Stimulated activated CD8-positive, alpha-beta memory T cell treated with anti-CD3 and anti-CD28 coated beads, Interleukin-4, amount 100 ng/mL, for 48 hours (primary cell): ENCODE results near the gene LDLRAD3.
A peak's percentile ranks its signal among the peaks of the same experiment; 100 is the strongest.
"Not testable (repeated sequence)": the region's sequence is repeated elsewhere in the genome, so short reads cannot be mapped to it uniquely, and the experiment has no call there.

Experiments
- DNase-seq: peaks from one replicate; pipeline ENCODE4 v3.0.0-alpha.2; 2020

The LDLRAD3 gene, protein sequence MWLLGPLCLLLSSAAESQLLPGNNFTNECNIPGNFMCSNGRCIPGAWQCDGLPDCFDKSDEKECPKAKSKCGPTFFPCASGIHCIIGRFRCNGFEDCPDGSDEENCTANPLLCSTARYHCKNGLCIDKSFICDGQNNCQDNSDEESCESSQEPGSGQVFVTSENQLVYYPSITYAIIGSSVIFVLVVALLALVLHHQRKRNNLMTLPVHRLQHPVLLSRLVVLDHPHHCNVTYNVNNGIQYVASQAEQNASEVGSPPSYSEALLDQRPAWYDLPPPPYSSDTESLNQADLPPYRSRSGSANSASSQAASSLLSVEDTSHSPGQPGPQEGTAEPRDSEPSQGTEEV

DNA sequence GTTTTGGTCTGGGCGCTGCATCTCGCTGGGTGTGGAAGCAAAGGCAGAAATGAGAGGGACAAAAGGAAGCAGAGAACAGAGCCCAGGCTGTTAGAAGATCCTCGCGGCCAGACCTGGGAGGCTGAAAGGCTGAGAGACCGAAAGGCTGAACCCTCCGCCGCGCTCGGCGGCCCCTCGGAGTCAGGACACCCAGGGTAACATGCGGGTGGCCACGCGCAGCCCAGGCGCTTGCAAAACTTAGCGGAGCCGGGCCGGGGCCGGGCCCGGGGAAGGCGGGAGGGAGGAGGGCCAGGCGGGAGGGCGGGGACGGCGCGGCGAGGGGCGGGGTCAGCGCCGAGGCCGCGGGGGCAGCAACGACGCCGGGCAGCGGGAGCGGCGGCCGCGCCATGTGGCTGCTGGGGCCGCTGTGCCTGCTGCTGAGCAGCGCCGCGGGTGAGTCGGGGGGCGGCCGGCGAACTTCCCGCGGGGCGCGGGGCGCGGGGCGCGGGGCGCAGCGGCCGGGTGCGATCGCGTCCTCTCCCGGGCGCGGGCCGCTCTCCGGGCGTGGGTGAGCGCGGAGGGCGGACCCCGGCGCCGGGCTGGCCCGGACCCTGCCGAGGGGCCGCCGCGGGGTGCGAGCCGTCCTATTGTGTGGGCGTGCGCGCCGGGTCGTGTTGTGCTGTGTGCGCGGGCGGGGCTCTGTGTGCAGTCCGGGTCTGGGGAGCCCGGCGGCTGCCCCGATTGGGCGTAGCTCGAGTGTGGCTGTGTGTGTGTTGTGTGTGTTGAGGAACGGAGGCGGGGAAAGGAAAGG, at the start of gene LDLRAD3:
TSS of gene LDLRAD3 (plus strand) at position 350 of the 790 bp plus-strand sequence. CDS start at position 387, 37 bp downstream.
- peak; percentile 65 for DNase-seq

DNA sequence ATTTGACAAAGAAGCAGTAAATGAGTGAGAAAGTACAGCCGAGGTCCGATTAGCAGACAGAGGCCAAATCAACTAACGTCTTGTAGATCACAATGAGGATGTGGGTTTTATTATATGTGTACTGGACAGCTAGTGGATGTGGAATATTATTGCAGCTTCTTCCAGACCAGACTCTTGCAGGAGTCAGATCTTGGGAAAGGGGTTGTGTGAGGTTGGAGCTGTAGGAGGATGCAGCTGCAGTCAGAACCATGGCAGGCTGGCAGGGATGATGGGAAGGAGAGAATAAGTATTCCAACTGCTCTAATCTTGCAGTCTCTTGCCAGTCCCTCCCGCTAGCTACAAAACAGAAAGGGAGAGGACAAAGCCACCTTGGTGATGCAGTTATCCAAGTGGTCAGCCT, 46.8 kb upstream of the LDLRAD3 start:
- no peak for DNase-seq

DNA sequence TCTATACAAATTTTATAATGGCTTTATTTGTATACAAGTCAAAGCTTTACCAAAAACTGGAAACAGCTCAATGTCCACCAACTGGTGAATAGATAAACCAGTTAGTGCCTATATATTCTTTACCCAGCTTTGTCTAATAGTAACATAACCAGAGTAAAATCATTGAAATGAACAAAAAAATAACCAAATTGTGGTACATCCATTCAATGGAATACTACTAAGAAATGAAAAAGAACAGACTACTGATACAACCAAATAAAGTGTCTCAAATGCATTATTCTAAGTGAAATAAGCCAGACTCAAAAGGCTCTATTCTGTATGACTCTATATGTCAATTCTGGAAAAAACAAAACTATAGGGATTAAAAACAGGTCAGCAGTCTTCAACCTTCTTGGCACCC, 40.9 kb upstream of the LDLRAD3 start:
- no peak for DNase-seq

DNA sequence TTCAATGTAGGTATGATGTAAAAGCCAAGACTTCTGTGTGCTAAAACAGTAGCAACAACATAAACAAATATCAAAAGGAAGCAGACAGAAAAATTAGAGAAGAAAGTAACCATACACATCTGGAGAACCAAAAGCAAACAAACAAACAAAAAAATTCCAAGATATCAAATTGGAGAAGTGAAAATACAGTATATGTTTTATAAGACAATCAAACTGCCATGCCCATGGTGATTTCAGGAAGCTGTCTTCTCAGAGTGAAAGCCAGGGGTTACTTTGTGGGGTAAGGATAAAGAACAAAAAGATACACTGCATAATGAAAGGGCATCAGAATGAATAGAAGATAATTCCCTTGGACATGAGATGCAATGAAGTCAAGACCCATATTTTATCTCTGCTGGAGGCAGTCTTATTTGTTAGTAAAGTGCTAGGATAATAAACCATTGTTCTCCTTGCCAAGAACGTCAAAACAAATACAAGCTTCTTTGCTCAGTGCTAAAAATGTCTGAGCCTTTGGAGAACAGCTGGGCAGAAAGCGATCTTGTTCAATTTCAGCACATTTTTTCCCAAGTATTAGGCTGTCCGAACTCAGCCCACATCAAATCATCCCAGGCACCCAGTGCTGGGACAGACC, 38.1 kb upstream of the LDLRAD3 start:
- no peak for DNase-seq

DNA sequence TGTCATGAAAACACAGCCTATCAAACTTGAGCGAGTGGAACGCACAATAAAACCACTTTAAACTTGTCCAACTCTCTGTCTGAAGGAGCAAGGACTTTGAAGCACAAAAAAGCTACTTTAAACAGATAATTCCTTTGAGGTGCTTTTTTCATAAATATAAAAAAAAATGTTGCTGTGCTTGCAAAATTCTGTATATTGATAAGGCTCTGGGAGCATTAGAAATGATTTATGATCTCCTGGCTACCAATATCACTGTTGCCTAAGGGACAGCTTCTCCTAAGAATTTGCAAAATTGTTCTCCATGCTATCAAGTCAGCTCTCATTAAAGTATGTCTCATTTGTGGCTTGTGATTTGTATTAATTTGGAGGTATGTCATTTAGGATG, 37.6 kb upstream of the LDLRAD3 start:
- no peak for DNase-seq

DNA sequence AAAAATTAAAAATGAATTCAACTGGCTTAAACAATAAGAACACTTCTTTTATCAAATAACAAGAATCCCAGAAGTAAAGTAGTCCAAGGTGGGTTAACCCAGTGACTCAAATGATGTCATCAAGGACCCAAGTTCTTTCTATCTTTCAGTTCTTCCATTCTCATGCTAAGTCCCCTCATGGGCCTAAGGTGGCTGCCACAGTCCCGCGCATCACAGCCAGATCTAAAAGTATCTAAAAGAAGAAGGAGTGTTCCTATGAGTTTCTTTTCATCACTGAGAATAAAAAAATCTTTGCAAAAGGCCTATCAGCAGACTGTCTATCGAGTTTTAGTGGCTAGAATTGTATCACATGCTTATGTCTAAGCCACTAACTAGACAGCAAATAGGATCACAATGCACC, 37.2 kb upstream of the LDLRAD3 start:
- no peak for DNase-seq

DNA sequence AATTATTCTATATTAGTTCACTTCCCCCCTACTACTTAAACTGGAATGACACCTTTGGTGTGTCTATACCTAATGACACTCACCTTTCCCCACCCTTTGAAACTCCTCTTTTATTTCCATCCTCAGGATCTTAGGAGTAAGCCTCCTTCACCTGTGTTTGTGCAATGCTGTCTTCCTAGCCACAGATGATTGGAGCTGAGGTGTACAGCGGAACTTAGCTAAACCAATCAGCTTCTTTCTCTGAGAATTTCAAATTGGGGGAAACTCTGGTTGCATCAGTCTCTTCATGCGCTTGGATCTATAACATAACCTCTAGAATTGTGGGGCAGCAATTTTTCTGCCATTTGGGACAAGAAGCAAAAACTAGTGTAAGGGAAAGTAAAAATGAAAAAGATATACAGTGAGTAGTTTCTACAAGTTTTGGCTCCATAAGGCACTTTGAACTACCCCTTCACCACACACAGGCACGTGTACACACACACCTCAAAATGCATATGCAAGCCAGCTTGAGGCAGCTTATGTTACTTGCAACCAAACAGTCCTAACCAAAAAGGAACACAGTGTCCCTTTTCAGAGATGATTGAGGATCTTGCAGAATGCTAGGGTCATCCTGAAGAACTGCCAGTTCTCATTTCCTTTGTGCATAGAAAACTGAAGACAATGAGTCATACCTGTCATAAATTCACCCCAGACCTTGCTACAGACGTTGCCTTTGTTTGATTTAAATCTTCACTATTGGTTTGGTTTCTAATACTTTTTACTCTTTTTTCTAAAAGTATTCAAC, 36.0 kb upstream of the LDLRAD3 start:
- DNase-seq: no peak

DNA sequence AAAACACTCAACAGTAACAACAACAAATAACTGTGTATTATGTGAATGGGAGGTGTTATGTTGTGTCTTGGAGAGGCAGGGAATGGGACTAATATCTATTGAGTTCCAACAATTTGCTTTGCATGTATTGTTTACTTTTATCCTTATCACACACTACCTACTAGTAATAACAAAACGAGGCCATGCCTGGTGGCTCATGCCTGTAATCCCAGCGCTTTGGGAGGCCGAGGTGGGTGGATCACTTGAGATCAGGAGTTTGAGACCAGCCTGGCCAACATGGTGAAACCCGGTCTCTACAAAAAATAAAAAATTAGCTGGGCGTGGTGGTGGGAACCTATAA, 35.5 kb upstream of the LDLRAD3 start:
- DNase-seq: not testable (repeated sequence)

DNA sequence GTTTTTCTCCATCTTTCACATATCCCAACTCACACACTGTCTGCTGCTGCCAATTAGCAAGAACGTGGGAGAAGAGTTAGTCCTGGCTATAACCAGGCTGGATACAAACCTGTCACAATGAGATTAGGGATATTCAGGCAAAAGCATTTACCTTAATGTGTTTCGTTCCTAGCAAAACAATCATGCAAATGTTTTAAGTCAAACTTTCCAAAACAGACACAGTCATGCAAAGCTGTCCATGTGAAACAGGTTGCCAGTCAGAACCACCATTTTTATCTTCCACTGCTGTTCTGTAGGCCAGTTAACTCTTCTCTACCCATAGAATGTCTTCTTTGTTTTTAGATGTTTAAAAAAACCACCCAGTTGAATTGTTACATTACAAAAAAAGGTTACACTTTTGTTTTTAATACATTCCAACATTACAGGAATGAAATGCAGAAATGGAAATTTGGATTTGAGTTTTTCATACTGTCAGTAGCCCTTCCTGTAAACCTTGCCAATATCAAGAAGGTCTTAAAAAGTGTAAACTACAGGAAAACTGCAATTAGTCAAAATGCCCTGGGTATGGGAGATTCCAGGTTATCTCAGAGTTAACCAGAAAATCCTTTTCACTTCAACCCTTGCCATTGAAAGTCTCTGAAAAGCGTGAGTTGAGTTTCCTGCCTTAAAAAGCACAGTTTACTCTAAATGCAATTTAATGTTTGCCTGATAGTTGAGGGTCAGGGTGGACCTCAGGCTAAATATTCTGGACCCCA, 34.2 kb upstream of the LDLRAD3 start:
- no peak for DNase-seq

DNA sequence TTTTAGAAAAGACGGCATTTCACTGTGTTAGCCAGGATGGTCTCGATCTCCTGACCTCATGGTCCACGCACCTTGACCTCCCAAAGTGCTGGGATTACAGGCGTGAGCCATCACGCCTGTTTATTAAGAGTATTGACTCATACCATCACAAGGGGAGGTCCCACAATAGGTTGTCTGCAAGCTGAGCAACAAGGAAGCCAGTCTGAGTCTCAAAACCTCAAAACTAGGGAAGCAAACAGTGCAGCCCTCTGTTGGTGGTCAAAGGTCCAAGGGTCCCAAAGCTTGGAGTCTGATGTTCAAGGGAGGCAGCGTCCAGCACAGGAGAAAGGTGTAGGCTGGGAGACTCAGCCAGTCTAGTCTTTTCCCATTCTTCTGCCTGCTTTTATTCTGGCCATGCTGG, 32.8 kb upstream of the LDLRAD3 start:
- DNase-seq: no peak

DNA sequence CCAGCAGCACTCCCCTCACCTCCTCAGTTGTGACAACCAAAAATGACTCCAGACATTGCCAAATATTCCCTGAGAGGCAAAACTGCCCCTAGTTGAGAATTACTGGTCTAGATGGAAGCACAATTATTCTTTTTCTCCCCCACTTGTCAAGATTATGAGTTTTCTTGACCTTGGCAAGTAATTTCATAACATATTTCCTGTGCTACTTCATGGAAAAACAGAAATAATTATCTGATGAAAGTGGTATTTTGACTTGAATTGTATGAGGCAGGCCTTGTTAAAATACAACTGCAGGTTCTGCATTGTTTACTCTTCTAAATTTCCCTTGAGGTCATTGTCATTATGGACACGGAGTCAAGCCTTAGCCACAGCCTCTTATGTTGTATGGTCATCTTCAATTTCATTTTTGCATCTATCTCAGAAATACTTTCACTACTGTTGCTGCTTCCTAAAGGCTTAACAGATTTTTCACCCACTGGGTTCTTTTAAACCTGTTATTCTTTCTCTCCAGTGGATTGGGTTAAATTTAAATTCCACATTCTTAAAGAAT, 32.2 kb upstream of the LDLRAD3 start:
- no peak for DNase-seq

DNA sequence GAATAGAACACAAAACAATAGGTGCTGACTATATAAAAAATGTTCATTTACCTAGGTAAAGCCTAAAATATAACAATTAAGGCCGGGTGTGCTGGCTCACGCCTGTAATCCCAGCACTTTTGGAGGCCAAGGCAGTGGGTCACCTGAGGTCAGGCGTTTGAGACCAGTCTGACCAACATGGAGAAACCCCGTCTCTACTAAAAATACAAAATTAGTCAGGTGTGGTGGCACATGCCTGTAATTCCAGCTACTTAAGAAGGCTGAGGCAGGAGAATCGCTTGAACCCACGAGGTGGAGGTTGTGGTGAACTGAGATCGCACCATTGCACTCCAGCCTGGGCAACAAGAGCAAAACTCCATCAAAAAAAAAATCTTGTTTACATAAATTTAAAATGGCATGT, 31.4 kb upstream of the LDLRAD3 start:
- not testable (repeated sequence) for DNase-seq

DNA sequence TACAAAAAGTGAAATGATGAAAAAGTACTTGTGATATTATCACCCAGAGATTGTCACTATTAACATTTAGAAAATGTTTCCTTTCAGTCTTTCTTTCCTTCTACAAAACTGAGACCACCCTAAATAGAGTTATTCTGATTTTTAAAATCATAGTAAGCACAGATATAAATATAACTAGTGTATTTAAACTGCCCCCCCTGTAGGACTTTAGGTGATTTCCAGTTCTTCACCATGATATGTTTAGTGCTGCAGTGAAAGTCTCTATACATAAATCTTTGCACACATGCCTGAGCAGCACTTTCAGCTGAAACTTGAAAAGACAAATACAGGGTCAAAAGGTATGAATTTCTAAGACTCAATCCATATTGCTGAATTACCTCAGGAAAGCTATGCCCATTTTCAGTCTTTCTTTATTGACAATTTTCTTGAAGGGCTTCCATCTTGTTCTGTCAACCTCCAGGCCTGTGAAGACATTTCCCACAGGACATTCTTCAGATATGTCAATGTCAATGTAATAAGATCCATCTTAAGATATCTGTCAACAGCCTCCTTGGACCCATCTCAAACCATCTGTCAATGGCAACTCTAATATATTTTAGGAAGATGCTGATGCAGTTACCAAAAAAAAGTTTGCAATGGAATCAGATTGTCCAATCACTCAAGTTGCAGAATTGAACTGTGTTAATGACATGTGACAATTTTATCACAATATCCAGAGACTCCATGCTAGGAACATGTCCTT, 30.8 kb upstream of the LDLRAD3 start:
- DNase-seq: no peak

DNA sequence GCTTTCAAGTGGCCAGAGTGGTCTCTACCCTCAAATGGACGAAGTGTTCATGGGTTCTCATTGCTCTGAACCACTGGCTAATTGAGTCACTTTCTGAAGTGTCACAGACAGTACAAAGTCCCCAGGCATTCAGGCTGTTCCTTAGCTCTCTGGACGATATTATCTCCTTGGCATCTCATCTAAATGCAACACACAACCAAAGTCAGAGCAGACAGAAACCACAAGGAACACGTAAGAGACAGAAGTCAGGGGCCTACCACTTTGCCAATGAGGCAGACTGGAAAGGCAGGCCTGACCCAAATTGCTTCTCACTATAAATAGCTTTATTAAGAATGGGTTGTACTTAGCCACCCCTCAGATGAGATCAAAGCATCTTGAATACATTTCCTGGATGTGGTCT, 29.0 kb upstream of the LDLRAD3 start:
- DNase-seq: no peak

DNA sequence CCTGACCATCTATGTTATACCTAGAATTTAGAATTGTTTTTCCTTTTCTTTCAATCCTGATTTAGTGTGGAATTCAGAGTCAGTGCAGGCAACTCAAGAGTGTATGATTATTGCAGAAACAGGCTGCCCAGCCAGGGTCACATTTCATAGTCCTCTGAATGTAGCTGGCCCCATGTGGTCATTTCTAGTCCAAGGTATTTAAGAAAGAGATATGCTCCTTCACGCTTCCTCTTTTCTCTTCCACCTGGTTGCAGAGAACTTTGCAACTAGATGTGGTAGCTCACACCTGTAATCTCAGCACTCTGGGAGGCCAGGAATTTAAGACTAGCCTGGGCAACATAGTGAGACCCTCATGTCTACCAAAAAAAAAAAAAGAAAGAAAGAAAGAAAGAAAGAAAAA, 27.6 kb upstream of the LDLRAD3 start:
- no peak for DNase-seq

DNA sequence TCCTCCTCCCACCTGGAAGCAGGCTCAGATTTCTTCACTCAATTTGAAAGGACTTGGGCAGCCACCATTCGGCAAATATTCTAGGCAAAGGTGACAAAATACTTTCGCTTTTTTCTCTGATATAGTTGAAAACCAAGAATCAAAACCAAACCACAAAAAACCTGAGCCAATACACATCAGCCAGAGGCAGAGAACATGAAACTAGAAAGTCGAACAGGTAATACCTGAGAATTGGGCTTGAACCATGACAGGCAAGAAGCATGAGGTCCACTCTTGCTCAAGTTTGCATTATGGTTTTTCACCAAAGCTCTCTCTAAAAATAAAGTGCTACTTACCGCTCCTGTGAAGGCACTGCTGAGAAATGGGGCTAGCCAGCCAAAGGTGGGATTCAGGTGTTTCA, 26.2 kb upstream of the LDLRAD3 start:
- no peak for DNase-seq

DNA sequence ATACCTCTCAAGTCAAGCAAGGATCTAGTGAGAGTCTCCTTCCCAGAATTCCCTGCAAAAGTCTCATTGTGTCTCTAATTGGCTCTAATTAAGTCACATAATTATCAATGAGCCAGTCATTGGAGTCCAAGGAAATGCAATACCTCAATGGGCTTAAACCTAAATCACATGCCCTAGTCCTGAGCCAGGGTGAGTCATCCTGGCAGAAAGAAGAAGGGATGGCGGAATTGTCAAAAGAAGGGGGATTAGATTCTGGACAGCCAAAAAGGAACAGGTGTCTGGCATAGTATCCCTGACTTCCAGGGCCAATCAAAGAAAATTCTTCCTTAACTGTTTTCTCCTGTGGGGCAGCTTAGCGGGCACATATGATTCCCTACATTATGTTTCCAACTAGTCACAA, 25.1 kb upstream of the LDLRAD3 start:
- no peak for DNase-seq

DNA sequence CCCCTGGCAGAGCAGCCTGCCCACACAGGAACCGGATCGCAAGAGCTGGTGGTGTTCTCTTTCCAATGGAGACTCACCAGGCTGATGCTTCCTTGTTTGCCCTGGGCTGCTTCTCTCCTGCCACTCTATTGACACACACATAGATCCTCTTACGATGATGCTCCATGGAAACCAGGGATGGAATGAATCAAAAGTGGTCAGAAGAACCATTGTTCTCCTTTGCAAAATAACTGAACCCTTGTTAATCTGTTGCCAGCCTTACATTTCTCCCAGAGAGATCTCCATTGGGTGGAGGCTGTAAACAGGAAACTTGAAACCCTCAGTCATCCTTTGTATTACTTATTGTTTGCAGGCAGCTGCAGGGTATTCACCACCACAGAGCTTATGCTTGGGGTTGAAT, 24.6 kb upstream of the LDLRAD3 start:
- DNase-seq: no peak

DNA sequence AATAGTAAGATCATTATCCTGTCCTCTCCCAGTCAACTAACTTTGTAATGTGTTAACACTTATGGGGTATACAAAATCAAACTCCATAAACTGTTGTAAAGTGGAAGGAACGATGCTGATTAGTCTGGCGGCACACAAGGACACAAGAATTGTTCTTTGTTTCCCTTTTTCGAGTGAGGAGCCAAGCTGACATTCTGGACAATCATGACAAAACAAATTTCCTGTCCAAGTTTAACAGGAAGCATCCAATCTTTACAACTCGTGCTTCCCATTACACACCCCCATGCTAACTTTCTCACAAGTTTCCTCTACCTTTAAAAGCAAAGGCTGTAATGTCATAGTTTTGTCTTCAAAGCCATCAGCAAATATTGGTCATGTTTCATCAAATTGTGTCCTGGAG, 20.4 kb upstream of the LDLRAD3 start:
- no peak for DNase-seq

DNA sequence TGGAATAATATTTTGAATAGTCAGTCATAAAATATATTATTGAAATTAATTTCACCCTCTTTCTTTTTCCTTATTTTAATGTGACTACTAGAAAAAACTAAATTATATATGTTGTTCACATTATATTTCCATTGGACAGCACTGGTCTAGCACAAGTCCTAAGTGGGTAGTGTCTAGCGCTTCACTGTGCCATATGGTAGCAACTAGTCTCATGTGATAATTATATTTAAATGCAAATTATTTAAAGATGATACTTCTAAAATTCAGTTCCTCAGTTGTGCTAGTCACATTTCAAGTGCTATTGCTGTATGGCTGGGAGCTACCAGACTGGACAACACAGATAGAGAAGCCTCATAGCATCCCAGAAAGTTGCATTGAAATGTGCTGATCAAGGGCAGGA, 19.1 kb upstream of the LDLRAD3 start:
- DNase-seq: no peak

DNA sequence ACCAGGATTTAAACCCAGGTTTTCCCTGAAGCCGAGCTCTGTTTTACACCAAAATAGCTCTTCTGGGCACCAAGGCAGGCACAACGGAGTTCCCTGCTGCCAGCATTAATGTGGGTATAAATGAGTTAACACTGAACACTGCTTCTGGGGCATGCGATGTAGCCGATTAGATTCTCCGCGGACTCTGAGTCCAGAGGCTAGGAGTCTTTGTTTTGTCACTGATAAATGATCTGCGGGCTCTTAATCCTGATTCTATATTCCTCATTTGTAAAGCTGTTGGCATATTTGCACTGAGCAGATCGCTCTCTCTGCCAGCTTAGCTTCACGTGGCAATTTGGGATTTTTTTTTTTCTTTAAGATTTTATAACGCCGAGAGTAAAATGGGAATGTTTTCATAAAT, 16.8 kb upstream of the LDLRAD3 start:
- DNase-seq: no peak

DNA sequence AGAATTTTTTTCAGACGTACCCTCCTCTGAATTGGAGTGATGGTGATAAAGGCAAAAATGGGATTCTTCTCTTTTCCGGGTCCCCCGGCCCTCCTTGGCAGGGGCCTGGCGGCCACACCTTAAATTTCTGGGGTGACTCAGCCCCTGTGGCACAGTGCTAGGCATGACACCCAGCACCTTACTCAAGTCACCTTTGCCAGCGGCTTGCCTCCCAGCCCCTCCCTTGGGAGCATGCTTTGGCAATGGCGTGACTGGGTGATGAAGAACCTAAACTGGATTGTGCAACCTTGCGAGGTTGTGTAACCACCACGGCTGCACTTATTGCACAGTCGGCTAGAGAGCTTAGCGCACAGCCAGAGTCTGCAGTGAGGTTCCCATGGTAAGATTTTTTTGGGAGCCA, 16.2 kb upstream of the LDLRAD3 start:
- no peak for DNase-seq
